Astrocyte of the spinal cord (primary cell): ENCODE measurements around the gene ERC2.
"Not testable (repeated sequence)": the region's sequence is repeated elsewhere in the genome, so short reads cannot be mapped to it uniquely, and the experiment has no call there.

Experiments used
- DNase-seq: peaks from one replicate; pipeline ENCODE4 v3.0.0; 2011; ENCODE audit warnings: low read depth, low spot score
- H3K4me3 ChIP-seq: 2 replicates; pipeline ENCODE4 v1.5.1; 2011; ENCODE audit warnings: low read depth, mild to moderate bottlenecking, low read length, moderate library complexity
- in situ Hi-C: cut with HindIII; loops from 2 replicates; pipeline ENCODE4 v1.10.0; 2017; ENCODE audit warnings: low sequenced_read_pairs
- TF ChIP-seq, protein P1 (sequence below): IDR thresholded peaks from 2 replicates; pipeline ENCODE4 v1.5.1; 2012; ENCODE audit warnings: low read depth, mild to moderate bottlenecking, low read length, inconsistent platforms

Gene ERC2

DNA sequence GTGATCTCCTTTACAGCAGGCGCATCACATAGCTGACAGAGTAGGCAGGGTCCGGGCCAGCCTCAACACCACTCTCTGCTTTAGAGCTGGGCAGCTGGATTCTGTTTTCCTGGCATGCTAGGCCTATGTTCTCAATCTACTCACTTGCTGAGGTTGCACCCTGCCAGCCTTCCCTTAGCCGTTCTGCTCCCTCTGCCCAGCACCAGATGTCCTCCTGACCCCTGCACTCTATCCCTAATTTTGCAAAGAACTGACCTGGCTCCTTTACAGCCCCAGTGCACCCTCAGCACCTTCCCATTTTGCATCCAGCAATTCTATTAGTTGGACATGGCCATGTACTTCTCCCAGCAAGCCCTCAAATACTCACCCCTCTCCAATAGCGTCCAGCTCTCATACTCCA is 609.5 kb downstream of the ERC2 start:
- no peak for DNase-seq
- TF ChIP-seq, protein P1, sequence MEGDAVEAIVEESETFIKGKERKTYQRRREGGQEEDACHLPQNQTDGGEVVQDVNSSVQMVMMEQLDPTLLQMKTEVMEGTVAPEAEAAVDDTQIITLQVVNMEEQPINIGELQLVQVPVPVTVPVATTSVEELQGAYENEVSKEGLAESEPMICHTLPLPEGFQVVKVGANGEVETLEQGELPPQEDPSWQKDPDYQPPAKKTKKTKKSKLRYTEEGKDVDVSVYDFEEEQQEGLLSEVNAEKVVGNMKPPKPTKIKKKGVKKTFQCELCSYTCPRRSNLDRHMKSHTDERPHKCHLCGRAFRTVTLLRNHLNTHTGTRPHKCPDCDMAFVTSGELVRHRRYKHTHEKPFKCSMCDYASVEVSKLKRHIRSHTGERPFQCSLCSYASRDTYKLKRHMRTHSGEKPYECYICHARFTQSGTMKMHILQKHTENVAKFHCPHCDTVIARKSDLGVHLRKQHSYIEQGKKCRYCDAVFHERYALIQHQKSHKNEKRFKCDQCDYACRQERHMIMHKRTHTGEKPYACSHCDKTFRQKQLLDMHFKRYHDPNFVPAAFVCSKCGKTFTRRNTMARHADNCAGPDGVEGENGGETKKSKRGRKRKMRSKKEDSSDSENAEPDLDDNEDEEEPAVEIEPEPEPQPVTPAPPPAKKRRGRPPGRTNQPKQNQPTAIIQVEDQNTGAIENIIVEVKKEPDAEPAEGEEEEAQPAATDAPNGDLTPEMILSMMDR: no peak
- in situ Hi-C loops: no loop called here
- no peak overlapping the region for H3K4me3 ChIP-seq

DNA sequence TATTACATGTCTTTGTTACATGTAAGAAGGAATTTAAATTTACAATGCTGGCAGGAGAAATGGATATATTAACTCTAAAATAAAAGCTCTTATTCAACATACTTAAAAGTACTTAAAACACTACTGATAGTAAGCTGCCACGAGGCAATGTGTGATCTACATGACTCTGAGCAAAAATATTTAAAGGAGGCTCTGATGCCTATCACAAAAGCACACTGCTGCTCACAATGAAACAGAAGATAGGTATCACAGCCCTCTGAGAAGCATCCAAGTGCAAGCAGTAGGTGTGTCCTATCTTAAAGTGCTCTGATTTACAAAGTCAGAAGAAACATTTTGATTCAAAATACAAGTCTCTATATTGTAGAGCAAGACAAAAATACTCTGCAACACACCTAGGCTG is 610.0 kb downstream of the ERC2 start:
- TF ChIP-seq, protein P1: no peak
- no peak for DNase-seq
- in situ Hi-C loops: no loop called here

DNA sequence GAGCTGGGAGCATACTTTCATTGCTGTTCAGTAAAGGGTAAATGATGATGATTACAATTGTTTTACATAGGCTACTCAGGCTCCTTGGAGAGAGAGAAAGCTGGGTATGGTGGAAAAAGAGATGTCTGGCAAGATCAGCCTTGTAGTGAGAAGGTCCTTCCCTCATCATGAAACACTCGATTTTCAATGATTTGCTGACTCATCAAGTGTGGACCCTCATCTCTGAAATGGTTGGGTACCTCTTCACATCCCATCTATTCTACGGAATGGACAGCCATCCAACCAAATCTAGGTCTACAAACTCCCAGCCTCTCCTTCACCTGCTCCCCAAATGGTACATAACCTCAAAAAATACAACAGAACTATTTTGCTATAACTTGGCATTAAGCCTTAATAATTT is 610.6 kb downstream of the ERC2 start:
- no peak overlapping the region for H3K4me3 ChIP-seq
- in situ Hi-C loops: no loop called here
- no peak for DNase-seq
- TF ChIP-seq, protein P1: no peak

More for the DNA sequence above, 610.0 kb downstream of the ERC2 start:
- H3K4me3 ChIP-seq: no peak overlapping the region

DNA sequence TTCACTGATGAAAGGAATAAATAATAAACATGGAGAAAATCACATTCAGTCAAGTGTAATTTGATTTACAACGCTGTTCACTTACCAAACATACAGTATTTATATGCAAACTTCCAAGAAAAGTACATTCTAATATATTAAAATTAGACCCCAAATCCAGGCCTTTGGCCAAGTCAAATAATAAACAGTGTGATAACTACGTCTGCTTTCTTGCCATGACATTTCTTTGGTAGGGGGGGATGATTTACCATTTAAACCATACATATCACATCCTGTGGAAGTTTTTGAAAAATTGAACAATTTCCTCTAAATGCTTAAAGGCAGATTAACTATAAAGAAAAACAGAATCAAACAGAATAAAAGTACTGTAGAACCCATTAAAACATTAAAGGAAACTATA is 613.0 kb downstream of the ERC2 start:
- no peak overlapping the region for H3K4me3 ChIP-seq
- in situ Hi-C loops: no loop called here
- no peak for DNase-seq
- TF ChIP-seq, protein P1: no peak

DNA sequence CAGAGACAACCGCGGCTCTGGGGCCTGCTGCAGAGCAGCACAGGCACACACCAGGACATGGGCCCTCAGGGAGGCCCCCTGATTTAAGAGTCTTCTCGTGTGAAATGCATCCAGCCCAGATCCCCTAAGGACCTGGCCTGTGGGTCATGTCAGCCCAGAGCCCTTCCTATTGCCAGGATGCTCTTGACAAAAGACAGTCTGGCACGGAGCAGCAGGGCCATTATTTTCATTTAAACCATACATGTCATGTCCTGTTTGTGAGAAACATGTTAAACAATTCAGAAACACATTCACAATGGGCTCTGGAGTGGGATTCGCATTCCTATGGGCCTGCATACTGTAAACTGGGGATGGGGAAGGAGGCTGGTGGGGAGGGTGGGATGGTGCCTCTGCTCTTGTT is 613.8 kb downstream of the ERC2 start:
- TF ChIP-seq, protein P1: no peak
- in situ Hi-C loops: no loop called here

DNA sequence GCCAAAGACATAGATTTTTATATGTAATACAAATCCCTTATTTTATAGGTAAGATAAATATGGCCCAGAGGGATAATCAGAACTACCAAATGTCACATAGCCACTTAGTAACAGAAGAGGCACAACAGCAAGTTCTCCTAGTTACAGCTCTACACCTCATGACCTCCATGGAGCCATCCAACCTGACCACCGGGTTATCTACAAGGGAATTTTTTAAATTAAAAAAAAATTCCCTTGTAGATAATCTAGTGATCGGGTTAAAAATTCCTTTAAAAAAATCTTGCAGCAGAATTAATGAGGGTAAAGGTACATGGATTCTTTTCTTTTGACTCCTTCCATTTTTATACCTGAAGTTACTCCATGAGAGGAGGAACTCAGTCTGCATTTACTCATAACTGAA is 615.9 kb downstream of the ERC2 start:
- H3K4me3 ChIP-seq: no peak overlapping the region
- no peak for DNase-seq
- TF ChIP-seq, protein P1: no peak
- in situ Hi-C loops: no loop called here

More for the DNA sequence above, 613.8 kb downstream of the ERC2 start:
- no peak overlapping the region for H3K4me3 ChIP-seq
- DNase-seq: no peak

DNA sequence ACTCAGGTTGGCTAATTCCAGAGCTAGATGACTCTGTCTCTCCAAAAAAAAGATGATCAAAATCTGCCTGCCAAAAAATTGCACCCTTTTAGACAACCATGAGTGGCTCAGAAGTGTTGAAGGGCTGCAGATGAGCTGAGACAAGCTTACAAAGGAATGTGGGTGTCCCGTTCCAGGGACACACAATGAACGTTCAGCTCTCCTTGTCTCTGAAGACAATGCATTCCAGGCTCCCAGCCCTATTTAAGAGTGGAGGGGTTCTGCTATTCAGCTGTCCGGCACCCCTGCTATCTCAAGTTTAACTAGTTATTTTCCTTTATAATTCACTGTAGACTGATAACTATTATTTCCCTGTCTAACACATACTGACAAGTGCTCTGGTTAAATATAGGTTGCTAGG is 626.1 kb downstream of the ERC2 start:
- no peak overlapping the region for H3K4me3 ChIP-seq
- no peak for DNase-seq
- TF ChIP-seq, protein P1: no peak
- in situ Hi-C loops: no loop called here

DNA sequence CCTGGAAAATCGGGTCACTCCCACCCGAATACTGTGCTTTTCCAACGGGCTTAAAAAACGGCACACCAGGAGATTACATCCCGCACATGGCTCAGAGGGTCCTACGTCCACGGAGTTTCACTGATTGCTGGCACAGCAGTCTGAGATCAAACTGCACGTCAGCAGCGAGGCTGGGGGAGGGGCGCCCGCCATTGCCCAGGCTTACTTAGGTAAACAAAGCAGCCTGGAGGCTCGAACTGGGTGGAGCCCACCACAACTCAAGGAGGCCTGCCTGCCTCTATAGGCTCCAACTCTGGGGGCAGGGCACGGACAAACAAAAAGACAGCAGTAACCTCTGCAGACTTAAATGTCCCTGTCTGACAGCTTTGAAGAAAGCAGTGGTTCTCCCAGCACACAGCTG is 636.4 kb downstream of the ERC2 start:
- in situ Hi-C loops, H3K4me3 ChIP-seq, DNase-seq: not testable (repeated sequence)
